Liver (tissue), 3 donors: ENCODE data around the gene SH3GL1.

Experiments
- CTCF ChIP-seq: fragments of 150-350 bp; IDR thresholded peaks from 2 replicates; pipeline ENCODE4 v1.5.1; 2017; ENCODE audit warnings: improper control_type of control experiment, low read depth, low read length; ENCODE audit not compliant: missing input control
- GABPA ChIP-seq, 2 donors: IDR thresholded peaks in 1 of 2; conservative IDR thresholded peaks in 1 of 2; 2 replicates each; pipeline ENCODE4 v1.6.1; 2016; ENCODE audit warnings: antibody characterized with exemption in 2 of 2, mild to moderate bottlenecking in 1 of 2, moderate library complexity in 1 of 2
- HNF4G ChIP-seq: IDR thresholded peaks from 2 replicates; pipeline ENCODE4 v1.6.1; 2016; ENCODE audit warnings: antibody characterized with exemption
- SP1 ChIP-seq: IDR thresholded peaks from 2 replicates; pipeline ENCODE4 v1.6.1; 2018; ENCODE audit warnings: antibody characterized with exemption, mild to moderate bottlenecking
- TAF1 ChIP-seq: conservative IDR thresholded peaks from 2 replicates; pipeline ENCODE4 v1.6.1; 2016; ENCODE audit warnings: antibody characterized with exemption, mild to moderate bottlenecking
- TF ChIP-seq, protein P1 (sequence below): IDR thresholded peaks from 2 replicates; pipeline ENCODE4 v1.6.1; 2016; ENCODE audit warnings: antibody characterized with exemption
- TF ChIP-seq, protein P2 (sequence below): IDR thresholded peaks from 2 replicates; pipeline ENCODE4 v1.6.1; 2016; ENCODE audit warnings: antibody characterized with exemption, mild to moderate bottlenecking
- donor health status: healthy.
- donor health status: healthy.

DNA sequence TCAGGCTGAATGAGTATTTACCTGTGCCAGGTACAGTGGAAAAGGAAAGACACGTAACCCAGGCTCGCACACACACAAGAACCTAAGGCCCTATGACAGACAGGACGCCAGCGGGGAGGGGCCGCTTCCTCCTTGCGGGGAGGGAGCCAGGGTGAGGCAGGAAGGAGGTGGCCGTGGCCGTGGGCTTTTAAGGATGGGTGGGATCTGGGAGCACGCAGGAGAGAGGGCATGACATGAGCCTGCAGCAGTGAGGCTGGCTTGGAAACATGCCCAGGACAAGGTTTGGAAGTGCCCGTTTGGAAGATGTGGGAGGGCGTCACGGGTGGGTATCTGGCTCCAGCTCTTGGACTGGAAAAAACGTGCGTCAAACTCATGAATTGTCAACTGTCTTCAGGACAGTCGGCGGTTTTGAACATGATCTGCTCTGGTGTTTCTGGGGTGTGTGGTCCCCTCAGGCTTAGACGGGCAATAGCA is 20.1 kb downstream of the SH3GL1 start:
- TF ChIP-seq SP1 = no peak
- no peak for TF ChIP-seq CTCF
- no peak for TF ChIP-seq HNF4G
- TF ChIP-seq, protein P1, sequence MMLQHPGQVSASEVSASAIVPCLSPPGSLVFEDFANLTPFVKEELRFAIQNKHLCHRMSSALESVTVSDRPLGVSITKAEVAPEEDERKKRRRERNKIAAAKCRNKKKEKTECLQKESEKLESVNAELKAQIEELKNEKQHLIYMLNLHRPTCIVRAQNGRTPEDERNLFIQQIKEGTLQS = no peak
- no peak for TF ChIP-seq GABPA (IDR thresholded peaks at IDR 0.05 in 1 of 2, conservative IDR thresholded peaks at IDR 0.05 in 1 of 2)
- TF ChIP-seq, protein P2, sequence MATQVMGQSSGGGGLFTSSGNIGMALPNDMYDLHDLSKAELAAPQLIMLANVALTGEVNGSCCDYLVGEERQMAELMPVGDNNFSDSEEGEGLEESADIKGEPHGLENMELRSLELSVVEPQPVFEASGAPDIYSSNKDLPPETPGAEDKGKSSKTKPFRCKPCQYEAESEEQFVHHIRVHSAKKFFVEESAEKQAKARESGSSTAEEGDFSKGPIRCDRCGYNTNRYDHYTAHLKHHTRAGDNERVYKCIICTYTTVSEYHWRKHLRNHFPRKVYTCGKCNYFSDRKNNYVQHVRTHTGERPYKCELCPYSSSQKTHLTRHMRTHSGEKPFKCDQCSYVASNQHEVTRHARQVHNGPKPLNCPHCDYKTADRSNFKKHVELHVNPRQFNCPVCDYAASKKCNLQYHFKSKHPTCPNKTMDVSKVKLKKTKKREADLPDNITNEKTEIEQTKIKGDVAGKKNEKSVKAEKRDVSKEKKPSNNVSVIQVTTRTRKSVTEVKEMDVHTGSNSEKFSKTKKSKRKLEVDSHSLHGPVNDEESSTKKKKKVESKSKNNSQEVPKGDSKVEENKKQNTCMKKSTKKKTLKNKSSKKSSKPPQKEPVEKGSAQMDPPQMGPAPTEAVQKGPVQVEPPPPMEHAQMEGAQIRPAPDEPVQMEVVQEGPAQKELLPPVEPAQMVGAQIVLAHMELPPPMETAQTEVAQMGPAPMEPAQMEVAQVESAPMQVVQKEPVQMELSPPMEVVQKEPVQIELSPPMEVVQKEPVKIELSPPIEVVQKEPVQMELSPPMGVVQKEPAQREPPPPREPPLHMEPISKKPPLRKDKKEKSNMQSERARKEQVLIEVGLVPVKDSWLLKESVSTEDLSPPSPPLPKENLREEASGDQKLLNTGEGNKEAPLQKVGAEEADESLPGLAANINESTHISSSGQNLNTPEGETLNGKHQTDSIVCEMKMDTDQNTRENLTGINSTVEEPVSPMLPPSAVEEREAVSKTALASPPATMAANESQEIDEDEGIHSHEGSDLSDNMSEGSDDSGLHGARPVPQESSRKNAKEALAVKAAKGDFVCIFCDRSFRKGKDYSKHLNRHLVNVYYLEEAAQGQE = no peak
- TF ChIP-seq TAF1 = no peak
